T-helper 2 cell treated with Interferon-gamma antibody and Interleukin-4, amounts not matched to agents 5 μg/mL and 100 μg/mL, for 36 hours (primary cell): ENCODE measurements around the gene CNTLN.
"Not testable (repeated sequence)": the region's sequence is repeated elsewhere in the genome, so short reads cannot be mapped to it uniquely, and the experiment has no call there.

ENCODE experiments used
- DNase-seq: peaks from one replicate; pipeline ENCODE4 v3.0.0; 2021; ENCODE audit warnings: low spot score
- H3K27ac Mint-ChIP-seq: one replicate; pipeline ENCODE4 v1.8.0; 2021; ENCODE audit warnings: mild to moderate bottlenecking, mixed read lengths
- H3K27me3 Mint-ChIP-seq: one replicate; pipeline ENCODE4 v1.8.0; 2021; ENCODE audit warnings: low read depth, mixed read lengths
- H3K36me3 Mint-ChIP-seq: one replicate; pipeline ENCODE4 v1.8.0; 2021; ENCODE audit warnings: low read depth, mixed read lengths
- H3K4me1 Mint-ChIP-seq: one replicate; pipeline ENCODE4 v1.8.0; 2021; ENCODE audit warnings: low read depth, mixed read lengths
- H3K4me3 Mint-ChIP-seq: one replicate; pipeline ENCODE4 v1.8.0; 2022; ENCODE audit warnings: mild to moderate bottlenecking, moderate library complexity, mixed read lengths
- H3K9me3 Mint-ChIP-seq: one replicate; pipeline ENCODE4 v1.8.0; 2021; ENCODE audit warnings: mixed read lengths

Gene CNTLN

GRCh38 chr9:17148324-17148723 lies 13.5 kb downstream of the CNTLN start:
- H3K36me3 Mint-ChIP-seq = no peaks in the 10 kb centered on the region
- H3K4me1 Mint-ChIP-seq = no peaks in the 10 kb centered on the region
- no peak overlapping the region for H3K4me3 Mint-ChIP-seq
- DNase-seq = no peak
- no peaks in the 10 kb centered on the region for H3K27me3 Mint-ChIP-seq
- H3K27ac Mint-ChIP-seq = no peak overlapping the region
- peaks cover 41% of the 10 kb centered on the region for H3K9me3 Mint-ChIP-seq

DNA sequence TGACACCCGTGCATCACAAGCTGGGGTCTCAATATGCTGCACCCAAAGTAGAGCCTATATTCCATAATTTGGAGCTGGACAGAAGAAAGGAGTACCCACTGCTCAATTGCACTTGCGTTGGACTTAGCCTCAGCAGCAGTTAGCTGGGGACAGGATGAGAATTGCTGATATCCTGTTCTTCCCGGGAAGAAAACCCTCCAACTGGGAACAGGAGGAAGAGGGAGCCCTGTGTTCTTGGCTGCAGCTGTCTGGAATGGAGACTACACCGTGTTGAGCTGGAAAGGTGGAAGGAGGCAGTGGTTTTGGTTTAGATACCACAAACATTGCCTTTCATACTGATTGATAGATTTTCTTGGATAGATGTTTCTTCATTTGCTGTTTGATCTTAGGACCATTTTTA lies 24.6 kb downstream of the CNTLN start:
- Mint-ChIP-seq H3K27ac (no peak overlapping the region), H3K27me3 (no peaks in the 10 kb centered on the region), H3K36me3 (no peaks in the 10 kb centered on the region), H3K9me3 (peaks cover 22% of the 10 kb centered on the region), H3K4me3 (no peak overlapping the region), H3K4me1 (no peaks in the 10 kb centered on the region)
- DNase-seq = no peak

DNA sequence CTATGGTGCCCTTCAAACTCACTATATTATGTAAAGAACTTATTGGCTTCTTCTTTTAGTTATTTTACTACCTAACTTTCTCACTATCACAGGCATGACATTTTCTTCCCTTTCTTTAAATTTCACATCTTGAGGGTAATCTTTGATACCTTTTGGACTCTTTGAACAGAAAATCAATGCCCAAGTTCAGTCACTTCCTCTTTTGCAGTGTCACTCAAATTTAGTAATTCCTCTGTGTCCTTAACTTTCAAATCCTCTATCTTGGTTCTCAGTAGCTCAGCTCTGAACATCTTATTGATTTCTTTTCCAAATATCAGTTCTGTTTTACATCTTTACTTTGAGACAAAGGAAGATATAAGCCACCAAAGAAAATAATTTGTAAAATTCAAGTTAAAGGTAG lies 25.5 kb downstream of the CNTLN start:
- Mint-ChIP-seq H3K4me1 (no peaks in the 10 kb centered on the region), H3K4me3 (no peak overlapping the region), H3K9me3 (peaks cover 22% of the 10 kb centered on the region), H3K36me3 (no peaks in the 10 kb centered on the region), H3K27ac (no peak overlapping the region), H3K27me3 (no peaks in the 10 kb centered on the region)
- no peak for DNase-seq

- Mint-ChIP-seq H3K4me3 (no peak overlapping the region), H3K36me3 (no peaks in the 10 kb centered on the region), H3K27me3 (no peaks in the 10 kb centered on the region), H3K4me1 (no peaks in the 10 kb centered on the region), H3K9me3 (peaks cover 23% of the 10 kb centered on the region), H3K27ac (no peak overlapping the region)
- no peak for DNase-seq
These were observed 30.9 kb downstream of the CNTLN start for GRCh38 chr9:17165764-17166163.

GRCh38 chr9:17166346-17166745 lies 31.5 kb downstream of the CNTLN start:
- Mint-ChIP-seq H3K27ac (no peak overlapping the region), H3K27me3 (no peaks in the 10 kb centered on the region), H3K4me3 (no peak overlapping the region), H3K36me3 (no peaks in the 10 kb centered on the region), H3K4me1 (no peaks in the 10 kb centered on the region), H3K9me3 (peaks cover 26% of the 10 kb centered on the region)
- DNase-seq = no peak

DNA sequence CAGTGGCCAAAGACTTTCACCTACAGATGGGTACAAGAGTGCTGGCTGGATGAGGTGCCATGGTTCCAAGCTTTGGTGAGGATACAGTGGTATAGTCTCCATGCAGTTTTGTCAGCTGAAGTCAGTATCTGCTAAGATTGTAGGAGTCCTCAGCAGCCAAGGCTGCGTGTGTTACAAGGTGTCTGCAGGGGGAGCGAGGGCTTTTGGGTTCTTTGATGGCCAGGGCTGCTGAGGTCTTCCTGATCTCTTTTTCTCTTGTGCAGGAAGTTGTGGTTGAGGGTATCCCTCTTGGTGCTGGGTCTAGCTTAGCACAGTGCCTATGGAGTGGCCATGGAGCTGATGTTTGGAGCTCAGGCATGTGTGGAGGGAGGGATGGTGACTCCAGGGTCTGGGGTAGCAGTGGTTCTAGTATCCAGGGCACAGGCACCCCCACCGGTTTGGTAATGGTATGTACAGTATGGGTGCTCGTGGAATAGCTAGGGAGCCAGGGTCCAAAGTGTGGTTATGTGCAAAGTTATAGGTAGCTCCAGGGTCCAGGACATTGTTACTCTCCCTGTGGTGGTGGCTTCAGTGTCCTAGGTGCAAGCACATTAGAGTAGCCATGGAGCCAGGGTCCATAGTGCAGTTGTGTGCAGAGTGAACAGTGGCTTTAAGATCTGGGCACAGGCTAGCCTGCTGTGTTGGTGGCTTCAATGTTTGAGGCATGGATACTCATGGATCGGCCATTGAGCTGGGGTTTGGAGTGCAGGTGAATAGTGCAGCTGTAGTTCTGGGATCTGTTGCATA lies 36.7 kb downstream of the CNTLN start:
- Mint-ChIP-seq H3K27me3 (no peaks in the 10 kb centered on the region), H3K27ac (no peak overlapping the region), H3K36me3 (no peaks in the 10 kb centered on the region), H3K4me1 (no peaks in the 10 kb centered on the region), H3K4me3 (no peak overlapping the region), H3K9me3 (peaks cover 26% of the 10 kb centered on the region)
- no peak for DNase-seq

DNA sequence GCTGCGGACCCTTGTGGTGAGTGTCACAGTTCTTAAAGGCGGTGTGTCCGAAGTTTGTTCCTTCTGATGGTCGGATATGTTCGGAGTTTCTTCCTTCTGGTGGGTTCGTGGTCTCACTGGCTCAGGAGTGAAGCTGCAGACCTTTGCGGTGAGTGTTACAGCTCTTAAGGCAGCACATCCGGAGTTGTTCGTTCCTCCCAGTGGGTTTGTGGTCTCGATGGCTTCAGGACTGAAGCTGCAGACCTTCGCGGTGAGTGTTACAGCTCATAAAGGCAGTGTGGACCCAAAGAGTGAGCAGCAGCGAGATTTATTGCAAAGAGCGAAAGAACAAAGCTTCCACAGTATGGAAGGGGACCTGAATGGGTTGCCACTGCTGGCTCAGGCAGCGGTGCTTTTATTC lies 42.7 kb downstream of the CNTLN start:
- not testable (repeated sequence) for H3K4me3 Mint-ChIP-seq, DNase-seq, H3K36me3 Mint-ChIP-seq, H3K27ac Mint-ChIP-seq, H3K27me3 Mint-ChIP-seq, H3K4me1 Mint-ChIP-seq
- H3K9me3 Mint-ChIP-seq = peaks cover 25% of the 10 kb centered on the region

DNA sequence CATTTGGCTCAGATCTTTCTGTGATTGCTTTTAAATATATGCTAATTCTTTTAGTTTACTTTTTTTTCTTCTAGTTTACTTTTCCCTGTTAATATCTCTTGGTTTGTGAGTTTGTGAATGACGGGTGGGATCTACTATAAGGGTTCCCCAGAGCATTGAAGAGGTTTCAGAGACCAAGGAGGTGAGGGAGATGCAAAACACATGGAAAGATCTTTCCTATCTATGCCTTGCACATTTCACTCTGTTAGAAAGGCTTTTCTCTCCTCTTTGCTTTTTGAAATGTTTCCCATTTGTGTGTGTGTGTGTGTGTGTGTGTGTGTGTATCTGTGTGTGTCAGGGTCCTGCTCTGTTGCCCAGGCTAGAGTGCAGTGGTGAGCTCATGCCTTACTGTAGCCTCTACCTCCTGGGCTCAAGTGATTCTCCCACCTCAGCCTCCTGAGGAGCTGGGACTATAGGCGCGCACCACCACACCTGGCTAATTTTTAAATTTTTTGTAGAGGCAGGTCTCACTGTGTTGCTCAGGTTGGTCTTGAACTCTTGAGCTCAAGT lies 50.7 kb downstream of the CNTLN start:
- Mint-ChIP-seq H3K4me1 (no peaks in the 10 kb centered on the region), H3K4me3 (no peak overlapping the region), H3K36me3 (no peaks in the 10 kb centered on the region), H3K9me3 (peaks cover 11% of the 10 kb centered on the region), H3K27ac (no peak overlapping the region), H3K27me3 (no peaks in the 10 kb centered on the region)
- DNase-seq = no peak

DNA sequence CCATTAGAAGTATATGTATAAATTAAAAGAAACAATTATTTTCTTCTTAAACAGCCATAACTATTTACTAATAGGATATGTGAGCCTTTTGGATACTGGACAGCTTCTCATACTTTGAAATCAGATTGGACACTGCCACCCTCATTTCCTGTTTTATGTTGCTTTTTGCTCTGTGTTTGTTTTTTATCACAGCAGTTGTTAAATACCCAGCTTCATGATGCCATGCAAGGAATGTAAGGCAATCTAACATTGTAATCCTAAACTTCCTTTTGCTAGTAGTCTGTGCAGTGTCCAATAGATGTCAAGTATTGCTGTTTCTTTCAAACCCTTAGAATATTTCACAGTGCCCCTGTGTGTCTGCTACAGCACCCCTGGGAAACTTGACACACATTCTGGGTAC lies 56.2 kb downstream of the CNTLN start:
- no peaks in the 10 kb centered on the region for H3K36me3 Mint-ChIP-seq
- H3K27me3 Mint-ChIP-seq = no peaks in the 10 kb centered on the region
- DNase-seq = no peak
- no peak overlapping the region for H3K27ac Mint-ChIP-seq
- no peak overlapping the region for H3K4me3 Mint-ChIP-seq
- peaks cover 8% of the 10 kb centered on the region for H3K9me3 Mint-ChIP-seq
- no peaks in the 10 kb centered on the region for H3K4me1 Mint-ChIP-seq

GRCh38 chr9:17204611-17205152 lies 69.8 kb downstream of the CNTLN start:
- Mint-ChIP-seq H3K36me3 (no peaks in the 10 kb centered on the region), H3K27me3 (no peaks in the 10 kb centered on the region), H3K4me1 (no peaks in the 10 kb centered on the region), H3K4me3 (no peak overlapping the region), H3K27ac (no peak overlapping the region), H3K9me3 (peaks cover 56% of the 10 kb centered on the region)
- DNase-seq = no peak

DNA sequence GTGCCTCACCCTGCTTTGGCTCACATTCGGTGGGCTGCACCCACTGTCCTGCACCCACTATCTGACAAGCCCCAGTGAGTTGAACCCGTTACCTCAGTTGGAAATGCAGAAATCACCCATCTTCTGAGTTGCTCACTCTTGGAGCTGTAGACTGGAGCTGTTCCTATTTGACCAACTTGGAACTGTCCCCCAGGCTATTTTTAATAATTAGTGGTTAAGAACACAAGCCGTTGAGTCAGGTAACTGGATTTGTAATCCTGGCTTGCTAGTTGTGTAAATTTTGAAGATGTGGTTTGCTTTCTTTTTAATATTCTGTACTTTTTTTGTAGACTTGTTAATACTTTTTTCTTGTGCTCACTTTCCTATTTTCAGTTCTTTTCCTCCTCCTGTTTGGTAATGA lies 81.2 kb downstream of the CNTLN start:
- no peak for DNase-seq
- Mint-ChIP-seq H3K36me3 (no peaks in the 10 kb centered on the region), H3K9me3 (peaks cover 27% of the 10 kb centered on the region), H3K27me3 (no peaks in the 10 kb centered on the region), H3K27ac (no peak overlapping the region), H3K4me3 (no peak overlapping the region), H3K4me1 (no peaks in the 10 kb centered on the region)

- H3K36me3 Mint-ChIP-seq = no peaks in the 10 kb centered on the region
- no peak for DNase-seq
- H3K9me3 Mint-ChIP-seq = peaks cover 27% of the 10 kb centered on the region
- H3K27me3 Mint-ChIP-seq = no peaks in the 10 kb centered on the region
- no peak overlapping the region for H3K27ac Mint-ChIP-seq
- H3K4me1 Mint-ChIP-seq = no peaks in the 10 kb centered on the region
- no peak overlapping the region for H3K4me3 Mint-ChIP-seq
These were observed 81.8 kb downstream of the CNTLN start for GRCh38 chr9:17216646-17217045.

DNA sequence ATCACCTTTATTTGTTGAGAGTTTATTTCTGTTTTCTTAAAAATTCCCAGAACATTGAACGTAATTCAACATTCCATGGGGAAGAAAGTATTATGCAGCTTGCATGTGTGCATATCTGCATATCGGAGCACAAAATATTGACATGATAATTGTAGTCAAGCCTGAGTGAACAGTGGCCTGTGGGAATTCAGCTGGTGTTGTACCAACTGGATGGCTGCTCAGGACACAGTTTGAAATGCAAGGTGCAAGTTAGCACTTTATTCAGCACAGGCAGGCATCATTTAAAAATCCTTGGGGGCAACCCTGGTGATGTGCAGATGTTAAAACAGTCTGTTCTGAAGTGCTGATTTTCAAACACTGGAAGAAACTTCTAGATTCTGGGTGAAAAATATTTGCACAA lies 82.4 kb downstream of the CNTLN start:
- no peaks in the 10 kb centered on the region for H3K36me3 Mint-ChIP-seq
- H3K4me1 Mint-ChIP-seq = no peaks in the 10 kb centered on the region
- H3K27ac Mint-ChIP-seq = no peak overlapping the region
- no peaks in the 10 kb centered on the region for H3K27me3 Mint-ChIP-seq
- no peak for DNase-seq
- H3K9me3 Mint-ChIP-seq = peaks cover 27% of the 10 kb centered on the region
- no peak overlapping the region for H3K4me3 Mint-ChIP-seq

- DNase-seq = no peak
- H3K27me3 Mint-ChIP-seq = no peaks in the 10 kb centered on the region
- H3K4me3 Mint-ChIP-seq = no peak overlapping the region
- H3K36me3 Mint-ChIP-seq = no peaks in the 10 kb centered on the region
- H3K4me1 Mint-ChIP-seq = no peaks in the 10 kb centered on the region
- H3K27ac Mint-ChIP-seq = no peak overlapping the region
- H3K9me3 Mint-ChIP-seq = peaks cover 13% of the 10 kb centered on the region
These were observed 84.4 kb downstream of the CNTLN start for GRCh38 chr9:17219261-17219660.

DNA sequence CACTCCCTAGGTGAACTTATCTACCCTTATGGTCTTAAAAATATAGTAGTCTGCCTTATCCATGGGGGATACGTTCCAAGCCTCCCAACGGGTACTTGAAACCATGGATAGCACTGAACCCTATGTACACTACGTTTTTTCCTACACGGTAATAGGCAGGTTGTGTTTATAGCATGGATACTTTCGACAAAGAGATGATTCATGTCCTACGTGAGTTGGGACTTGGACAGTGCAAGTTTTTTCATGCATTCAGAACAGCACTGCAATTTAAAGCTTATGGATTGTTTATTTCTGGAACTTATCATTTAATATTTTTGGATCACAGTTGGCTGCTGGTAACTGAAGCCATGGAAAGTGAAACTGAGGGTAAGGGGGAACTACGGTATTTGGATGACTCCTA lies 88.1 kb downstream of the CNTLN start:
- no peaks in the 10 kb centered on the region for H3K4me1 Mint-ChIP-seq
- no peak overlapping the region for H3K27ac Mint-ChIP-seq
- no peaks in the 10 kb centered on the region for H3K36me3 Mint-ChIP-seq
- no peak overlapping the region for H3K4me3 Mint-ChIP-seq
- H3K27me3 Mint-ChIP-seq = no peaks in the 10 kb centered on the region
- DNase-seq = no peak
- H3K9me3 Mint-ChIP-seq = peaks cover 10% of the 10 kb centered on the region
